Epithelial cell of proximal tubule (primary cell): Measurements from ENCODE around the gene PTPN13. TPM values are rescaled to one million over a fixed set of nuclear protein-coding genes. Genes with fewer than 3 reads are reported as not detected.

Experiments
- DNase-seq: peaks from one replicate; pipeline ENCODE4 v3.0.0-alpha.2; 2011; ENCODE audit warnings: low read depth
- H3K4me3 ChIP-seq: 2 replicates; pipeline ENCODE4 v1.5.1; 2011; ENCODE audit warnings: low read depth, mild to moderate bottlenecking, low read length
- total RNA-seq: library from RNA; depleted of rRNA; stranded (reverse); fragments of >200 nt; gene quantifications from 2 replicates; pipeline ENCODE4 v1.2.3, GENCODE V29; 2015
- TF ChIP-seq, protein P1 (sequence below): conservative IDR thresholded peaks from 2 replicates; pipeline ENCODE4 v1.5.1; 2012; ENCODE audit warnings: low read depth, mild to moderate bottlenecking, low read length

The PTPN13 gene
- total RNA-seq, 1 donor from 2014 or later: 19.8 TPM

DNA sequence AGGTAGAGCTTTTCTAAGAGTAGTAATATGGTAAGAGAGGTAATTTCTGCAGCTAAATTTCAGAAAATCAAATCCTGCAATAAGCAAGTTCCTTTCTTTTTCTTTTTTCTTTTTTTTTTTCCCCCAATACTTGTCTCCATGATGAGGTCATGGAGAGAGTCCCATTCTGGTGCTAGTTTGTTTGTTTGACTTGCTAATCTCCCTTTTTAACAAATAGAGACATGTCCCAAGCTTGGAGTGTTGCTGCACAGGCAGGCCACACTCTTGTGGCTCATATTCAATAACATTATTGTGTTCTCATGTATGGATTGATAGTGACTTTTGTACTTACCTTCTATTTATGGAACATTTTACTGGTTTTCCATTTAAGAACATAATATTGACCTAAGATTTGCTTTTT lies 25.5 kb downstream of the PTPN13 start:
- H3K4me3 ChIP-seq: no peak overlapping the region
- TF ChIP-seq, protein P1, sequence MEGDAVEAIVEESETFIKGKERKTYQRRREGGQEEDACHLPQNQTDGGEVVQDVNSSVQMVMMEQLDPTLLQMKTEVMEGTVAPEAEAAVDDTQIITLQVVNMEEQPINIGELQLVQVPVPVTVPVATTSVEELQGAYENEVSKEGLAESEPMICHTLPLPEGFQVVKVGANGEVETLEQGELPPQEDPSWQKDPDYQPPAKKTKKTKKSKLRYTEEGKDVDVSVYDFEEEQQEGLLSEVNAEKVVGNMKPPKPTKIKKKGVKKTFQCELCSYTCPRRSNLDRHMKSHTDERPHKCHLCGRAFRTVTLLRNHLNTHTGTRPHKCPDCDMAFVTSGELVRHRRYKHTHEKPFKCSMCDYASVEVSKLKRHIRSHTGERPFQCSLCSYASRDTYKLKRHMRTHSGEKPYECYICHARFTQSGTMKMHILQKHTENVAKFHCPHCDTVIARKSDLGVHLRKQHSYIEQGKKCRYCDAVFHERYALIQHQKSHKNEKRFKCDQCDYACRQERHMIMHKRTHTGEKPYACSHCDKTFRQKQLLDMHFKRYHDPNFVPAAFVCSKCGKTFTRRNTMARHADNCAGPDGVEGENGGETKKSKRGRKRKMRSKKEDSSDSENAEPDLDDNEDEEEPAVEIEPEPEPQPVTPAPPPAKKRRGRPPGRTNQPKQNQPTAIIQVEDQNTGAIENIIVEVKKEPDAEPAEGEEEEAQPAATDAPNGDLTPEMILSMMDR: no peak
- no peak for DNase-seq

DNA sequence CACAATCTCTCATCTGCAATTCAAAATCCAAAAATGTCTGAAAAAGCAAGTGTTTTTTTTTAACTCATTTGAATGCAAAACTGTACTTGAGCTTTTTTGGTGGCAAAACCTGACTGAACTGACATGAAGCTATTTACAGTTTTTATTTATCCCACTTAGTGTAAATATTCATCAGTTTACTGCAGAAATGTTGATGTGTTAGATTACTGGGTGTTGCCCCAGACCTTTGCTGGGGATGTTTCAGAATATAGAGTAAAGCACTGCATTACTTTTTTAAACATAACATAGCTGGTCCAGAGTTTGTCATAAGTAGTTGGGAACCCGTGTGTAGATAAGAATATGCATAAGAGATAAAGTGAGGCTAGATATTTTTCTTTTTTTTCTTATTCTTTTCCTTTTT lies 27.3 kb downstream of the PTPN13 start:
- H3K4me3 ChIP-seq: no peak overlapping the region
- DNase-seq: no peak
- TF ChIP-seq, protein P1: no peak

DNA sequence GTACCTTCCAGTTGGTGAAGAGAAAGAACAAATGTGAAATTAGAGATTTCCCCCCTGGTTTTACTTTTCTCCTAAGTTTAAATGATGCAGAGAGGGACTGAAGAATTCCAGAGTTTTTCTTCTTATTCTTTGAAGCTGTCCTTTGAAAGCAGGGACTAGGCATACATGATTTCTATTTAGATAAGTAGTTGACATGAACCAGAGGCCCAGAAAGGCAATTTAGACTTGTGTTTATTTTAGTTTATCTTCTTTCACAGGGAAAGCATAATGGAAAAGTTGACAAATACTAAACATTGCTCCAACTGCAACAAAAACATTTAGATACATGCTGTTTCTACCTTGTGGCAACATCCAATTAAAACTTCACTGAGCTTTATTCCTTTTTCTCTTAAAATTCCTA lies 32.0 kb downstream of the PTPN13 start:
- TF ChIP-seq, protein P1: no peak
- H3K4me3 ChIP-seq: no peak overlapping the region
- DNase-seq: no peak

DNA sequence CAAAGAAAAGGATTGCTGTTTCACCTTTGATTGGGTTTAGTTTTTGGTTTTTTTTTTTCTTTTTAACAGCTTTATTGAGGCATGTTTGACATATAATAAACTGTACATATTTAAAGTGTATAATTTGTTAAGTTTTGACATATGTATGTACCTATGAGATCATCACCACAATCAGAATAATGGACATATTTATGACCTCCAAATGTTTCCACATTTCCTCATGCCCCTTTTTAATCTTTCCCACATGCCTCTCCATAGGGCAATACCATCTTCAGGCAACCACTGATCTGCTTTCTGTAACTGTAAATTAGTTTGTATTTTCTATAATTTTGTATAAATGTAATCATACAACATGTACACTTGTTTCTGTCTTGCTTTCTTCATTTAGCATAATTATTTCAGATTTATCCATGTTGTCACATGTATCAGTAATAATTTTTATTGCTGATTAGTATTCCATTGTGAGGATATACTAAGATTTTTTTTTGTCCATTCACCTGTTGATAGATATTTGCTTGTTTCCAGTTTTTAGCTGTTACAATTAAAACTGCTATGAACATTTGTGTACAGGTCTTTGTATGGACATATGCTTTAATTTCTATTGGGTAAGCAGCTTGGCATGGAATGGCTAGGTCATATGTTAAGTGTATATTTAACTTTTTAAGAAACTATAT lies 33.5 kb downstream of the PTPN13 start:
- DNase-seq: no peak
- H3K4me3 ChIP-seq: no peak overlapping the region
- TF ChIP-seq, protein P1: no peak

DNA sequence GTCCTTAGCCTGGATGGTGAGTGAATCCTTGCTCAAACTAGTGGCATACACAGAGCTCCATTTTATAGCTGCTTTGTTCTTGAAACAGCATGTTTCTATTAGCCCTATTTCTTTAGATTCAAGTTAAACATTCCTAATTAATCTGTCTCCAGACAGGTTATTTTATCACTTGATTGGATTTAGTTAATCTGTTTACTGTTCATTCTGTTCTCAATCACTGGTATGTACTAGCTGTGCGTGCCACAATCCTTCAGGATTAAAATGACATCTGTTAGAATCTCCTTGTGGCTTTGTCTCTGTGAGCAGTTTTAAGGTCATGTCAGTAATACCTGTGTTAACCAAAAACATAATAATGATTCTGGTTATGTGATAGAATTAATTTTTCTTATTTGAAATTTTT lies 36.5 kb downstream of the PTPN13 start:
- TF ChIP-seq, protein P1: no peak
- H3K4me3 ChIP-seq: no peak overlapping the region
- DNase-seq: no peak

DNA sequence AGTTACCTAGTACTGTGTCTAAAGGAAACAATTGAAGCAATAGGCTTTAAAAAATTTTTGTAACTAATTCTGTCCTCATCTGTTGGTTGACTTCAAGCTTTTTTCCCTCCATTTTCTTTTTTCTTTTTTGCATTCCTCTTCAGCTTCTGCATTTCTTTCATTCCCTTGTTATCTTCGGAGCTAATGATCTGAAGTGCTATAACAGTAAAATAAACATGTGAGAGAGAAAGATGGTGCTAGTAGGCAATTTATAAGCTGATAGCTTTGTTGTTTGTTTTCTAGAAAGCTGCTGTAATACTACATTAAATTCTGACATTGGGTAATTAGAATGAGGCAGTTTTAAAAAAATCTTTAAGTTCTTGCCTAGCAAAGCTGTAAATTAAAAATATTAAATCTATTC lies 37.1 kb downstream of the PTPN13 start:
- no peak for DNase-seq
- H3K4me3 ChIP-seq: no peak overlapping the region
- TF ChIP-seq, protein P1: no peak

DNA sequence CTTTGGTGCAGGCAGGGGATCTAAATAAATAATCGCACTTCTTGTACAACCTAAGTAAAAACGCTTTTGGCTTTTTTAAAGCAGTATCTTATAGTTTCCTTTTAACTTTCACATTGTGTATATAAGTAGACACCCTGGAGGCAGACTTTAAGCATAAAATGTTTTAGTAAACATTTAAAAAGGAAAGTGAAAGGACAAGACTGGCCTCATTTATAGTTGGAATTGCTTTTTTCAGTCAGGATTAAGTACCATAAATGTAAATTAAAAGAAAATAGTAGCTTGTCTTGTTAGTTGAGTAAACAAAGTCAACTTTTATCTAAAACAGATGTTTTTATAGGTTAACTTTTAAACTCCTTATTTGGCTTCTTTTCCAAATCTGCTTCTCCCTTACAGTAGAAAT lies 39.7 kb downstream of the PTPN13 start:
- no peak for DNase-seq
- no peak overlapping the region for H3K4me3 ChIP-seq

More for the DNA sequence above, 39.7 kb downstream of the PTPN13 start:
- TF ChIP-seq, protein P1: no peak
